Loucy (cell line): ENCODE results near the gene S100A11.

Experiments
- CTCF ChIP-seq: fragments of 200-600 bp; sonication (generic); conservative IDR thresholded peaks from 2 replicates; pipeline ENCODE4 v1.5.1; 2014; ENCODE audit warnings: mild to moderate bottlenecking, antibody characterized with exemption, low read length
- EZH2phosphoT487 ChIP-seq: fragments of 200-600 bp; IDR thresholded peaks from 2 replicates; pipeline ENCODE4 v1.6.1; 2018; ENCODE audit warnings: antibody characterized with exemption, mild to moderate bottlenecking, moderate library complexity, borderline replicate concordance

GRCh38 chr1:151986501-151987190, 50.2 kb downstream of the S100A11 start:
- TF ChIP-seq CTCF (no peak), EZH2phosphoT487 (no peak)
